Keratinocyte (primary cell): Measurements from ENCODE around the gene ITGB1BP1. TPM values are rescaled to one million over a fixed set of nuclear protein-coding genes. Genes with fewer than 3 reads are reported as not detected.

Experiments used
- DNase-seq: peaks from one replicate; pipeline ENCODE4 v3.0.0-alpha.2; 2011; ENCODE audit warnings: low read depth, missing footprints, low spot score
- FAIRE-seq: peaks from 2 replicates; lab custom pipeline; 2011; peaks lifted over from hg19 to GRCh38; lab: Jason Lieb, UNC
- H2AFZ ChIP-seq: 2 replicates; pipeline ENCODE4 v1.6.0; 2012; ENCODE audit warnings: low read length, control low read depth, inconsistent platforms; ENCODE audit not compliant: control insufficient read depth
- H3K27ac ChIP-seq: 2 replicates; pipeline ENCODE4 v1.5.1; 2011; ENCODE audit warnings: low read length; ENCODE audit not compliant: control insufficient read depth, insufficient read depth
- H3K27me3 ChIP-seq: 3 replicates; pipeline ENCODE4 v1.6.0; 2011; ENCODE audit warnings: low read length; ENCODE audit not compliant: control insufficient read depth, insufficient read depth; ENCODE audit errors: extremely low read depth
- H3K36me3 ChIP-seq, 2 experiments: 2 replicates in 1 of 2; 3 replicates in 1 of 2; pipeline ENCODE4 v1.5.1; 2011; ENCODE audit warnings: low read length in 2 of 2, mild to moderate bottlenecking in 1 of 2; ENCODE audit not compliant: control insufficient read depth in 2 of 2, insufficient read depth in 2 of 2; ENCODE audit errors: extremely low read depth in 1 of 2
- H3K4me1 ChIP-seq: 3 replicates; pipeline ENCODE4 v1.5.1; 2011; ENCODE audit warnings: low read length; ENCODE audit not compliant: control insufficient read depth, insufficient read depth; ENCODE audit errors: extremely low read depth
- H3K4me2 ChIP-seq: 3 replicates; pipeline ENCODE4 v1.6.0; 2011; ENCODE audit warnings: low read depth, low read length; ENCODE audit not compliant: control insufficient read depth, insufficient read depth; ENCODE audit errors: extremely low read depth
- H3K4me3 ChIP-seq, 3 experiments: fragments of 200-600 bp in 1 of 3; sonication (generic) in 1 of 3; 2 replicates in 2 of 3; 3 replicates in 1 of 3; pipeline ENCODE4 v1.5.1; 2011 to 2016; ENCODE audit warnings: low read length in 3 of 3, mild to moderate bottlenecking in 3 of 3, control low read depth in 2 of 3, inconsistent platforms in 1 of 3, low read depth in 1 of 3, mixed read lengths in 1 of 3, mixed run types in 1 of 3, moderate library complexity in 1 of 3; ENCODE audit not compliant: control insufficient read depth in 2 of 3, insufficient read depth in 2 of 3; ENCODE audit errors: extremely low read depth in 1 of 3
- H3K79me2 ChIP-seq: 2 replicates; pipeline ENCODE4 v1.6.0; 2012; ENCODE audit warnings: low read length; ENCODE audit not compliant: control insufficient read depth, insufficient read depth
- H3K9ac ChIP-seq: 3 replicates; pipeline ENCODE4 v1.6.0; 2011; ENCODE audit warnings: low read length; ENCODE audit not compliant: control insufficient read depth, insufficient read depth; ENCODE audit errors: extremely low read depth
- H3K9me1 ChIP-seq: 3 replicates; pipeline ENCODE4 v1.6.0; 2011; ENCODE audit warnings: low read length; ENCODE audit not compliant: control insufficient read depth, insufficient read depth; ENCODE audit errors: extremely low read depth
- H3K9me3 ChIP-seq: 2 replicates; pipeline ENCODE4 v1.5.1; 2012; ENCODE audit warnings: low read depth, low read length; ENCODE audit not compliant: control insufficient read depth
- H4K20me1 ChIP-seq: 3 replicates; pipeline ENCODE4 v1.6.0; 2011; ENCODE audit warnings: low read length; ENCODE audit not compliant: control insufficient read depth, insufficient read depth; ENCODE audit errors: extremely low read depth
- CTCF ChIP-seq, 3 experiments: IDR thresholded peaks in 1 of 3; conservative IDR thresholded peaks in 1 of 3; optimal IDR thresholded peaks in 1 of 3; 2 replicates in 2 of 3; 3 replicates in 1 of 3; pipeline versions ENCODE3 to v1.5.1; 2011; ENCODE audit warnings: low read length in 3 of 3, mild to moderate bottlenecking in 3 of 3, moderate library complexity in 2 of 3, control low read depth in 1 of 3, inconsistent platforms in 1 of 3; ENCODE audit not compliant: insufficient read depth in 2 of 3; ENCODE audit errors: extremely low read depth in 1 of 3
- EZH2 ChIP-seq: IDR thresholded peaks from one replicate; pipeline ENCODE4 v1.6.1; 2012; ENCODE audit warnings: inconsistent platforms, mild to moderate bottlenecking, low read length, moderate library complexity
- dilution Hi-C: fragments of 300-500 bp; cut with MboI; formaldehyde crosslinking; loops from one replicate; pipeline ENCODE4 v1.7.0; 2020; ENCODE audit warnings: low sequenced_read_pairs; ENCODE audit not compliant: extremely low pct_ligation_motif_present
- polyA plus RNA-seq, 5 experiments: library from polyadenylated mRNA; depleted of rRNA in 3 of 5; stranded (reverse) in 3 of 5; stranded (forward) in 1 of 5; unstranded in 1 of 5; fragments of >200 nt; gene quantifications; 1 replicate in 1 of 5; 2 replicates in 3 of 5; 3 replicates in 1 of 5; pipeline versions ENCODE4 v1.2.1 to v1.2.3, GENCODE V29; 2011 to 2012; ENCODE audit warnings: missing spikeins in 2 of 5, low read depth in 1 of 5, low replicate concordance in 1 of 5

ITGB1BP1 gene
- polyA plus RNA-seq, 1 donor (not counting 4 experiments of a cell fraction or from before 2014, with no cell fraction given) = 169 TPM

DNA sequence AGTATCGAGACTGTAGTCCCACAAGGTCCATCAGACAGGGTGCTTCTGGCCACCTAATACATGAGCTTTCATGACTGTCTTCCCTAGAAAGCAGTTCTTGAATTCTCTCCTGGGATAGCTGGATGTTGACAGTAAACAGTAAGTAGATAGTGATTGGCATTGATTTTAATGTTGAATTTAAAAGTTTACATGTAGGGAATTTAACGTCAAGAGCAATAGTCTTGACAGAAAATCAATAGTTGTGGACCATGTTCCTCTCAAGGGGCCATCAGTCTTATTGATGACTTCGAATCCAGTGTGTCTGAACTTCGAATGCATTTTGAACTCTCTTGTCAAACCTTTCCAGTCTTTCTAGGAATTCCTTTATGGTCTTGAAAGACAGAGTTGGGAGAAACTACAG lies 63.9 kb downstream of the ITGB1BP1 start:
- H3K4me2 ChIP-seq = no peak overlapping the region
- H3K4me1 ChIP-seq = no peaks in the 10 kb centered on the region
- DNase-seq (no peak), FAIRE-seq (no peak)
- H3K79me2 ChIP-seq = no peaks in the 10 kb centered on the region
- H3K9me1 ChIP-seq = no peaks in the 10 kb centered on the region
- H3K9ac ChIP-seq = no peak overlapping the region
- dilution Hi-C loops = no loop called here
- H3K4me3 ChIP-seq = no peak overlapping the region
- H3K27ac ChIP-seq = no peak overlapping the region
- no peaks in the 10 kb centered on the region for H3K27me3 ChIP-seq
- H4K20me1 ChIP-seq = no peaks in the 10 kb centered on the region
- H3K36me3 ChIP-seq = peaks cover 34 to 46% of the 10 kb centered on the region in 2 experiments
- TF ChIP-seq CTCF (optimal IDR thresholded peaks at IDR 0.05 in 1 of 3, IDR thresholded peaks at IDR 0.05 in 1 of 3, conservative IDR thresholded peaks at IDR 0.05 in 1 of 3; ENCODE audit: extremely low read depth in 1 of 3, insufficient read depth in 2 of 3, low read length in 3 of 3) (no peak), EZH2 (no peak)
- no peaks in the 10 kb centered on the region for H3K9me3 ChIP-seq
- H2AFZ ChIP-seq = no peak overlapping the region

GRCh38 chr2:9358846-9359245 lies 64.5 kb downstream of the ITGB1BP1 start:
- TF ChIP-seq CTCF (optimal IDR thresholded peaks at IDR 0.05 in 1 of 3, IDR thresholded peaks at IDR 0.05 in 1 of 3, conservative IDR thresholded peaks at IDR 0.05 in 1 of 3; ENCODE audit: extremely low read depth in 1 of 3, insufficient read depth in 2 of 3, low read length in 3 of 3) (no peak), EZH2 (no peak)
- FAIRE-seq (no peak), DNase-seq (no peak)
- Histone ChIP-seq H3K4me2 (no peak overlapping the region), H3K9me3 (no peaks in the 10 kb centered on the region), H3K27ac (no peak overlapping the region), H3K79me2 (no peaks in the 10 kb centered on the region), H3K9ac (no peak overlapping the region), H2AFZ (no peak overlapping the region), H3K36me3 (peaks cover 38 to 52% of the 10 kb centered on the region in 2 experiments), H3K4me3 (no peak overlapping the region), H3K27me3 (no peaks in the 10 kb centered on the region), H4K20me1 (no peaks in the 10 kb centered on the region), H3K9me1 (no peaks in the 10 kb centered on the region), H3K4me1 (no peaks in the 10 kb centered on the region)
- dilution Hi-C loops = no loop called here
